Islet of Langerhans (tissue), 1 donor: ENCODE data around the gene TGIF2.
"Not testable (repeated sequence)": the region's sequence is repeated elsewhere in the genome, so short reads cannot be mapped to it uniquely, and the experiment has no call there.

Experiments
- FAIRE-seq: peaks from one replicate; lab custom pipeline; 2011; peaks lifted over from hg19 to GRCh38; lab: Jason Lieb, UNC

TGIF2 gene

GRCh38 chr20:36620917-36621316, 47.5 kb downstream of the TGIF2 start:
- no peak for FAIRE-seq

- no peak for FAIRE-seq
Measured at GRCh38 chr20:36623444-36623843, 50.0 kb downstream of the TGIF2 start.

GRCh38 chr20:36624068-36624943, 50.9 kb downstream of the TGIF2 start:
- FAIRE-seq = no peak

- FAIRE-seq = no peak
Measured at GRCh38 chr20:36624944-36625324, 51.5 kb downstream of the TGIF2 start.

GRCh38 chr20:36628076-36628475, 54.7 kb downstream of the TGIF2 start:
- no peak for FAIRE-seq

GRCh38 chr20:36629719-36630681, 56.6 kb downstream of the TGIF2 start:
- FAIRE-seq = no peak

- no peak for FAIRE-seq
Measured at GRCh38 chr20:36631646-36632045, 58.2 kb downstream of the TGIF2 start.

- no peak for FAIRE-seq
Measured at GRCh38 chr20:36632147-36632486, 58.7 kb downstream of the TGIF2 start.

GRCh38 chr20:36632487-36633284, 59.3 kb downstream of the TGIF2 start:
- no peak for FAIRE-seq

GRCh38 chr20:36633285-36633772, 59.9 kb downstream of the TGIF2 start:
- no peak for FAIRE-seq

- FAIRE-seq = no peak
Measured at GRCh38 chr20:36634342-36634741, 60.9 kb downstream of the TGIF2 start.

GRCh38 chr20:36638876-36639400, 65.5 kb downstream of the TGIF2 start:
- not testable (repeated sequence) for FAIRE-seq

- no peak for FAIRE-seq
Measured at GRCh38 chr20:36641506-36641843, 68.1 kb downstream of the TGIF2 start.

GRCh38 chr20:36642136-36642535, 68.7 kb downstream of the TGIF2 start:
- FAIRE-seq = no peak
